ENCODE measurements around the gene OR5T2.

The OR5T2 gene

DNA sequence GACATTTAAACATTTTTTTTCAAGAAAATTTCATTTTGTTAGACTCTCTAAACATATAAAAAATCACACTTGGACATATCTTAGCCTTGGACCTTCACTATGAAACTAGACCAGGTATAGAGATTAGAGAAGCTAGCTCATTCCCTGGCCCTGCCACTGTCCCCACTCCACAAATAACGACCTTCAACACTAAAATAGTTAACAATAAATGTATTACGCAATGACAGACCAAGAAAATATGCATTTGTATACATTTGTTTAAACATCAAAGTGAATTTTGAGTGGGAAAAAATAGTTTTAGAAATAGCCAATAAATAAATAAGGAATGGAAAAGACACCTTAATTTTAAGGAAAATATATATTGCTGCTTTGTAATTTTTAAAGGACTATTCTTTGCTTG is 36.7 kb downstream of the OR5T2 start:
- in situ Hi-C loops (cut with HindIII; ENCODE audit: low sequenced_read_pairs): no loop called here
- H3K4me3 ChIP-seq (ENCODE audit: low read depth, low read length): no peak overlapping the region
- no peak for DNase-seq (ENCODE audit: low read depth, low spot score)
- TF ChIP-seq, protein P1, sequence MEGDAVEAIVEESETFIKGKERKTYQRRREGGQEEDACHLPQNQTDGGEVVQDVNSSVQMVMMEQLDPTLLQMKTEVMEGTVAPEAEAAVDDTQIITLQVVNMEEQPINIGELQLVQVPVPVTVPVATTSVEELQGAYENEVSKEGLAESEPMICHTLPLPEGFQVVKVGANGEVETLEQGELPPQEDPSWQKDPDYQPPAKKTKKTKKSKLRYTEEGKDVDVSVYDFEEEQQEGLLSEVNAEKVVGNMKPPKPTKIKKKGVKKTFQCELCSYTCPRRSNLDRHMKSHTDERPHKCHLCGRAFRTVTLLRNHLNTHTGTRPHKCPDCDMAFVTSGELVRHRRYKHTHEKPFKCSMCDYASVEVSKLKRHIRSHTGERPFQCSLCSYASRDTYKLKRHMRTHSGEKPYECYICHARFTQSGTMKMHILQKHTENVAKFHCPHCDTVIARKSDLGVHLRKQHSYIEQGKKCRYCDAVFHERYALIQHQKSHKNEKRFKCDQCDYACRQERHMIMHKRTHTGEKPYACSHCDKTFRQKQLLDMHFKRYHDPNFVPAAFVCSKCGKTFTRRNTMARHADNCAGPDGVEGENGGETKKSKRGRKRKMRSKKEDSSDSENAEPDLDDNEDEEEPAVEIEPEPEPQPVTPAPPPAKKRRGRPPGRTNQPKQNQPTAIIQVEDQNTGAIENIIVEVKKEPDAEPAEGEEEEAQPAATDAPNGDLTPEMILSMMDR (IDR thresholded peaks at IDR 0.05; ENCODE audit: low read depth, low read length): no peak

DNA sequence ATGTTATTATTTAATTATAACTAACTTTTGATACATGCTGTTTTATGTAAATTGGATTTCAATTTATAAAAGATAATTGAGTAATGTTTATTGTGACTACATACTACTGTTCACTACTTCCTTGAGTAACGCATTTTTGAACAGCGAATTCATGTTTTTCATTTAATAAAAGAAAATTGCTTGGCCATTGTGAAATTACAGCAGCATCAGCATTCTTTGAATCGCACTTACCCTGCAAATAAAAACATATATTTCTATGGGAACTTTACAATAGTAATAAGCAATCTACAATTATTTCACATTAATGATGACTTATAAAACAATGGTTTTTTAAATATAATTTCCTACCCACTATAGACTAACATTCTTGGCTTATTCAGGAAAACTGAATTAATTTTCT is 37.4 kb downstream of the OR5T2 start:
- no peak overlapping the region for H3K4me3 ChIP-seq (ENCODE audit: low read depth, low read length)
- in situ Hi-C loops (cut with HindIII; ENCODE audit: low sequenced_read_pairs): no loop called here
- no peak for DNase-seq (ENCODE audit: low read depth, low spot score)
- TF ChIP-seq, protein P1 (IDR thresholded peaks at IDR 0.05; ENCODE audit: low read depth, low read length): no peak

DNA sequence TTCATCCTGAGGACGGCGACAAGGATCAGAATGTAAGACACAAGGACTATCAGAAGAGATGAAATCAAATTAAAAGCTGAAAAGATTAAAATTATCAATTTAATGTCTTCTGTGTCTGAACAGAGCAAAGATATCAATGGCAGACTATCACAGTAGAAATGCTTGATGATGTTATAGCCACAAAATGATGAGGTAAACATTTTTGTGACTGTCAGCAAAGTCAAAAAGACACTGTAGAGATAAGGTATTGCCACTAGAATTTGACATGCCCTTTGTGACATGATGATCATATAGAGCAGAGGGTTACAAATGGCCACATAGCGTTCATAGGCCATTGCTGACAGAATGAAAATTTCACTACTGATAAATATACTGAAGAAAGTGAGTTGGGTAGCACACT is 45.5 kb downstream of the OR5T2 start:
- no peak overlapping the region for H3K4me3 ChIP-seq (ENCODE audit: low read depth, low read length)
- in situ Hi-C loops (cut with HindIII; ENCODE audit: low sequenced_read_pairs): no loop called here
- DNase-seq (ENCODE audit: low read depth, low spot score): no peak
- TF ChIP-seq, protein P1 (IDR thresholded peaks at IDR 0.05; ENCODE audit: low read depth, low read length): no peak

DNA sequence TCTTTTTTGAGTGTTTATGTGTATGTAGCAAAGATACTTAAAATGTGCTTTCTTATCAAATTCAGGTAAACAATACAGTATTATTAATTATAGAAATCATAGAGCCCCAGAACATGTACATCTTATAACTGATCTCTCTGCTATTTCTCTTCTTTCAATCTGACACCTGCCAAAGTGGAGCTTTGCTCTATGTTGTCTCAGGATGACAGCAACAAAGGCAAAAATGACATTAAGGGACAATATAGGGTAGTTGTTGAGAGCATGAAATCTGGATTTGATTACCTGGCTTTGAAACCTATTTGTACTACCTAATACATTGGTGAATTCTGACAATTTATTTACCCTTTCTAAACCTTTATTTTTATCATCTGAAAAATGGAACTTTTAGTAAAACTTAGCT is 50.6 kb downstream of the OR5T2 start:
- in situ Hi-C loops (cut with HindIII; ENCODE audit: low sequenced_read_pairs): no loop called here
- TF ChIP-seq, protein P1 (IDR thresholded peaks at IDR 0.05; ENCODE audit: low read depth, low read length): no peak

More for the DNA sequence above, 50.6 kb downstream of the OR5T2 start:
- no peak for DNase-seq (ENCODE audit: low read depth, low spot score)
- no peak overlapping the region for H3K4me3 ChIP-seq (ENCODE audit: low read depth, low read length)
